GM19351 (cell line): ENCODE results near the gene MTFR1L.

Experiments
- ATAC-seq: cut with Tn5 transposase; IDR thresholded peaks from one replicate; pipeline ENCODE4 v1.9.1; 2021; ENCODE audit warnings: mild to moderate bottlenecking, moderate library complexity; ENCODE audit not compliant: unreplicated experiment

Gene MTFR1L

DNA sequence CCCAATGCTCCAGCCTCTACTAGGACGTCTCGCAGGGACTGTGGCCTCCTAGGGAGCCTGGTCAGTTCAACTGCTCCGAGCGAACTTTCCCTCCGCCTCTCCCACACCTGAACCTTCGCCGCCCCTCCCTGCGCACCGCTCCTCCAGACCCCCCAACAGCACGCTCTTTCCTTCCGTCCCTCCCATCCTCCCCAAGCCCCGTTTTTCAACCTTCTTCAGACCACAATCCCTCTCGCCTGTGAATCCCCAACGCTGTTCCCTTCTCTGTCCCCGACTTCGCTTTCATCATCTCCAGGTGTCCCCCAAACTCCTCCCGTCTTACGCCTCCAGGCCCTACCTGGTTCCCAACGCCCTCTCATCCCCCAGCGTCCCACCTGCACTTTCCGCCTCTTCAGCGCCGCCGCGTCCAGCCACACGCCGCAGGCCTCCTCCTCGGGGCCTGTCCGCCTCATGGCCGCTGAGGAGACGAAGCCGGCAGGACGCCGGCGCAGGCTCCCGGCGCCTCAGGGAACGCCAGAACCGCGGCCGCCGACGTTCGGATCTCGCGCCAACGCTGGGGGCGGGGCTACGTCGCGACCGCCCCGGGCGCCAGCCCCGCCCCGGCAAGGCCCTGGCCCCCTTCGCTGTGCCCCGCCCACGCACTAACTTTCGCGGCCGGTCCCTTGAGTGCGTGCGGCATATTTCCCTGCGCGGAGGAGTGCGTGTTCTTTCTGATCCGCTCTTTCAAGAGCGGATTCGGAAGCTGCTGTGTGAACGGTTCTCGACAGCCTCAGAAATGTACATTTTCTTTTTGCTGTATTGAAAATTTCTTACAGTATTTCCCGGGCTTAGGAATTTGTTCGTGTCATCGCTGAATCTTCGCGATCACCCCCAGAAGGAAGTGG is 39.4 kb downstream of the MTFR1L start, which contains the start of gene AUNIP:
TSS of gene AUNIP (minus strand) at position 552 of the 884 bp plus-strand sequence. CDS start at position 452, 100 bp downstream.
- peak; percentile 84 for ATAC-seq

DNA sequence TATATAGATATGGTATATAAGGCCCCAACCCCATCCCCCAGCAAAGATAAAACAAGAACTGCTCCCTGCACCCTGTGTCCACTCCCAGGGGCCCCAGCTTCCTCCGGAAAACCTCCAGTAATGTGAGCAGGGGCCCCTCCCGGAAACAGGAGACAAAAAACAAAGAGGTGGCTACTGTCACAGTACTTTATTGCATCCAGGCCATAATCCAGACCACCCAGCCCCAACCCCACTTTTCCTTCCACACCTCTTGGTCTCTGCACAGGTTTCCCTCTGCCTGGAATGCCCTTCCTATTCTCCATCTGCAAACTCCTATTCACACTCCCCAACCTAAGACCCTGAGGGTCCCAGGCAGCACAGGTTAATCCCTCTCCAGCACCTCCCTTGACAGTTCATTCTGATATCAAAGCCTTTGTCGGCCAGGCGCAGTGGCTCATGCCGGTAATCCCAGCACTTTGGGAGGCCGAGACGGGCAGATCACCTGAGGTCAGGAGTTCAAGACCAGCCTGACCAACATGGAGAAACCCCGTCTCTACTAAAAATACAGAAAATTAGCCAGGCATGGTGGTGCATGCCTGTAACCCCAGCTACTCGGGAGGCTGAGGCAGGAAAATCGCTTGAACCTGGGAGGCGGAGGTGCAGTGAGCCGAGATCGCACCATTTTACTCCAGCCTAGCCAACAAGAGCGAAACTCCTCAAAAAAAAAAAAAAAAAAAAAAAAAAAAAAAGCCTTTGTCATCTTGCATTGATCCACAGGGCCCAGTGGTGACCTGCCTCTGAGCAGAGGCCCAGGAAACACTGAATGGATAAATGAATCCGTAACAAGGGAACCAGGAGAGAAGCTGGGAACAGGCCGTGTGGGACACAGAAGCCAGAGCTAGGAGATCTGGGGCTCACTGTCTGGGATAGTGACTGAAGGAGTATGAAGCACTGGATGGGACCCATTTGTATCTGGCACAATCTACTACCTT is 41.8 kb downstream of the MTFR1L start:
- no peak for ATAC-seq

DNA sequence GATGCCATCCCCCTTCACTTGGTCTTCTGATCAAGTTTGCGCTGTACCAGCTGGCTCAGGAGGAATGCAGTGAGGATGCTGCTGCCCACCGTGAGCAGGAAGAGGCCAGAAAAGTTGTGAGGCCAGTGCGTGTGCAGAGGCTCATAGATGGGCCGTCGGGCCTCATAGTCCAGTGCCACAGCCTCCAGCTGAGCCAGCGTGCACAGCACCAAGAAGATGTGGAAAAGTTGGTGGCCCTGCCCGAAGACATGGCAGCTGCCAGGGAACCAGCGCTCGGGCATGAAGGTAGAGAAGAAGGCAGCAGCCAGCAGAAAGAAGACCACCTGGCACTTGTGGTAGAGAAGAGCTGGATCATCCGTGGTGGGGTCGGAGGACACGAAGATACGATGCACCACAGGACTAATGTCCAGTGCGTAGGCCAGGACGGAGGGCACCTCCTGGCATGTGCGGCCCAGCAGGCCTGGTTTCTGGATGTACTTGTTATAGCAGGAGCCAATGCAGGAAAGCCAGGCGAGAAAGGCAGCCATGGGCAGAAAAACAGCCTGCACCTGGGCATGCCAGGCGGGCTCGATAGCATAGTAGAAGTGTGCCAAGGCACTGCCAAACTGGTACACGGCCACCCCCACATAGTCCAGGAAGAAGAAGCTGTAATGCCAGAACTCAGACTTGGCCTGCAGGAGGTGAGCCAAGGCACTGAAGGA is 43.2 kb downstream of the MTFR1L start:
- no peak for ATAC-seq

DNA sequence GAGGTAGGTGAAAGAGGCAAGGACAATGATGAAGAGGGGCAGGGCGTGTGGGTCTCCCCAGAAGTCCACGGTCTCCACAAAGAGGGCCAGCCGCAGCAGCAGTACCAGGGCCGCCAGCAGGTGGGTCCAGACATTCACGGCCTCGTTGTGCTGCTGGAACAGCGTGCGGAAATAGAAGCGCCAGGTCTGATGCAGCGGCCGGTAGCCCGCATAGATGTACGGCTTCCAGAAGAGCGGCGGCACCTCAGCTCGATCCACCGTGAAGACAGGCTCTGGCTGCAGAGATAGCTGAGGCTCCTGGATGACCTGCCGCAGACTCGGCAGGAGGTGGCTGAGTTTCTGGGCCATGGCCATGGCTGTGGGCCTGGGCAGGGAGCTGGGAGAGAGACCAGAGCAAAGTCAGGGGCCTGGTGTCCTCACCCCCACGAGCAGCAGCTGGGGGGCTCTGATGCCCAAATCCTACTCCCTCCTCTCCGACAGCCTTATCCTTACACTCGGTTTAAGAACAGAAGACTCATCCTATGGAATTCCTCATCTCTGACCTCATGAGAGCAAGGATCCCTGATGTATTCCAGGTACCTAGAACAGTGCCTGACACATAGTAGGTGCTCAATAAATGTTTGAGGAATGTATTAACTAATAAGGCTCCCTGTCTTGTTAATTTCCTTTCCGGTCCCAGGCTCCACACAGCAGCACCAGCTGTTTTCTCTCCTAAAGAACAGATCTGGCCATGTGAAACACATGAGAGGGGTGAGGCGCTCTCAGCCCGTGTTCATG is 43.9 kb downstream of the MTFR1L start:
- ATAC-seq = no peak

DNA sequence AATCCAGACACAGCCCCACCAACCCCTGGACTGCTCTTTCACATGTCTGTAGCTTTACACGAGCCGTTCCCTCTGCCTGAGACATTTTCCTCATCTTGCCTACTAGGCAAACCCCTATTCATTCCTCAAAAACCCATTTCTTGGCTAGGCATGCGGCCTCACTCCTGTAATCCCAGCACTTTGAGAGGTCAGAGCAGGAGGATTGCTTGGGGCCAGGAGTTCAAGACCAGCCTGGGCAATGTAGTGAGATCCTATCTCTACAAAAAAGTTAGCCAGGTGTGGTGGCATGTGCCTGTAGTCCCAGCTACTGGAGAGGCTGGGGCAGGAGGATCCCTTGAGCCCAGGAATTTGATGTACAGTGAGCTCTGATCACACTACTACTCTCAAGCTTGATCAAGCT is 44.7 kb downstream of the MTFR1L start:
- no peak for ATAC-seq

DNA sequence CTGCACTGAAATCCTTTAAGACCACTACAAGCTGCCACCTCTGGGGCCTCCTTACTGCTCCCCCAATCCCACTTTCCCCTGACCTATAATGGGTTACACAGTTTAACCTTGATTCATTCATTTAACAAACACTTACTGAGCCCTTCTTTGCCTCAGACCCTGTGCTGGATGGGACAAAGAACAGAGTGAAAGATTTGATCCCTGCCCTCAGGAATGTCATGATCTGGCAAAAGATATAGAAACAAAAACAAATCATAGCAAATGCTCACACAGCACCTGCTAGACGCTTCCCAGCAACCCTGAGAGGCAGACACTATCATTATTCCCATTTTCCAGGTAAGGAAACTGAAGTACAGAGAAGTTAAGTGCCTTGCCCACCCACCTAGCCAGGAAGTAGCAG is 46.5 kb downstream of the MTFR1L start:
- no peak for ATAC-seq

DNA sequence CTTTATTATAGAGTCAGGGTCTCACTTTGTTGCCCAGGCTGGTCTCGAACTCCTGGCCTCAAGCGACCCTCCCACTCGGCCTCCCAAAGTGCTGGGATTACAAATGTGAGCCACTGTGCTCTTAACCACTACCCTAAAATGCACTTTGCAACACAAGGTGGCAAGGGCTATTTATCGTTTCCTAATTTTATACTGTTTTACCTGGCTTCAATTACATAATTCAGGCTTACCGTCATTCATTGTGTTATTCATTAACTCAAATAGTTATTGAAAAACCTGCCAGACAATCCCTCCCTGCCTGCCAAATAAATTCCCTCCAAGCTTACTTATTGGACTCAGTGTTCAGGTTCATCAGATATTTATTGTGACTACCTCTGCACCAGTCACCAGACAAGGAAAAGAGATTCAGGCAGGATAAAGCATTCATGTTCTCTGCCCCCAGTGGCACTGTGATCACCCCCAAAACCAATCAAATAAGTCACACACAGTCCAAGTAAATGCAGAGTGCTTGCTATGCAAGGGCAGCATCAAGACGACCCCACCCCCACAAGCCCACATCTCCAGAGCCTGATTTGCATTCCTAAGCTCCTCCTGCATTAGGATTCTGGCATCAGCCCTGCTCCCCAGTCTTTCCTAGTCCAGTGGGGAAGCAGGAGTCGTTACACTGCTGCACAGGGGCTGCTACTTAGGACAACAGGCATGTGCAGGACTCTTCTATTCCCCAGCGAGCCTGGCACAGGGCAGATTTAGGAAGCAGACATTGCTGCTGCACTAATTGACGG is 47.6 kb downstream of the MTFR1L start:
- ATAC-seq = no peak

DNA sequence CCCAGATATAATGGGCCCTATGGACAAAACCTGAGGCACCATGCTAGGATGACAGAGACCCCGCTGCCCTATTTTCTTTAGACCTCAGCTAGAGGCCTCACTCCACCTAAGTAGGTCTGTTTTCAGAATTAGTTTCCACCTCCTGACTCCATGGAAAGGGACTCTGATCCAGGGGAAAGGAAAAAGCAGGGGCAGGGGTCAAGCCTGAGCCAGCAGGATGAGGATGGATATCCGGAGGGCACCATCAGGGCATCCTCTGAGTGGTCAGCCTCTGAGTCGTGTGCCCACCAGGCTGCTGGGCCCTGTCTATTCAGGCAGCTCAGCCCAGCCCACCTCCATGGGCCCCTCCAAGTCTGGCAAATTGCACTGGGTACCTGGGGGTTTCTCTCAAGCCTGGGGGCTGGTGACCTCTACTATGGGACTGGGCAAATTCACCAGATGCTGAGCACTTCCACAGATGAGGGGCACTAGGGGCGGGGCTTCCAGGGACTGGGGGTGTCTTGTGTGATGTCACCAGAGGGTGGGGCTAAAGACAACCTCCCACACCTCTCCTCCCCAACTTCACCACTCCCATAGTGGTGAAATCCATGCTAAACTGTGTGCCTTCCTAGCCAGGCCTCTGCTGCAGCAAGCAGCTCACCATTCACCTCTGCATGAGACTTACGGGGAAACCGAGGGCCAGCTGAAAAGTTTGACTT is 50.3 kb downstream of the MTFR1L start:
- no peak for ATAC-seq

DNA sequence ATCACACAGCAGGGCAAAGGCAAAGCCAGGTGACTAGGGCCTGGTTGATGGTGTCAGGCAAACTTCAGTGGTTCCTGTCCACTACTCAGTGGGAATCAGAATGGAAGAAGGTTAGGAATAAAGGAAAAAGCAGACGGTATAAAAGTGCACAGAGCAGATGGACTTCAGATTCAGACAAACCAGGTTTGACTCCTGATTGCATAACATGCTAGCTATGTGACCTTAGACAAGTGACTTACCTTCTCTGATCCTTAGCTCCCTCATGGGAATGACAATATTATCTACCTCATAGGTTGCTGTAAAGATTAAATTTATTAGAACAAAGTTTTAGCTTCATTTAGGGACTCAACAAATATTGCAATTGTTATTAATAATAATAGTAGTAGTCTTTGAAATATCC is 50.9 kb downstream of the MTFR1L start:
- no peak for ATAC-seq

DNA sequence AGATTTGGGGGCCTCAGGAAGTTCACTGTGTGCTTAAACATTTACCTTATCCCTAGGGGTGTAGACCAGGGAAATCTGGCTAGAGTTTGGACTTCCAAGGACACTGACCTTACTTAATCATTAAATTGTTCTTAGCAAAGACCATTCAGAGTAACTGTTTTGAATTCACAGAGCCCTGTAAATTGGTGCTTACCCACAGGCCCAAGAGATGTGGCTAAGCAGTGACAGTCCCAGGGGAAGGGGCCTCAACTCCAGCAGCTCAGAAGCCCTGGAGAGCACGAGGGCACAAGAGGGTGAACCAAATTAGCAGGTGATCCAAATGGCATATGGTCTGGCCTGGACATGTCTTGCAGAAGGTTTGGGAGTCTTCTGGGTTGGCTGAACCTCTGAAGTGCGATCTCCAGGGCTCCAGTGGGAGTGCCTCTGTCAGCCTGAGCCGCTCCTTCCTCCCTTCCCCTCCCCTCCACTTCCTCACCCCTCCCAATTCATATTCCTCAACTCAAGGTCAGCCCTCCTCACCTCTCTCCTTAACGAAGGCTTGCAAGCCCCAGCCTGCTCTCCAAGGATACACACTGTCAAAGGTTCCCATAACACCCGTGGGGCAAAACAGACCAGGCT is 51.4 kb downstream of the MTFR1L start:
- no peak for ATAC-seq

DNA sequence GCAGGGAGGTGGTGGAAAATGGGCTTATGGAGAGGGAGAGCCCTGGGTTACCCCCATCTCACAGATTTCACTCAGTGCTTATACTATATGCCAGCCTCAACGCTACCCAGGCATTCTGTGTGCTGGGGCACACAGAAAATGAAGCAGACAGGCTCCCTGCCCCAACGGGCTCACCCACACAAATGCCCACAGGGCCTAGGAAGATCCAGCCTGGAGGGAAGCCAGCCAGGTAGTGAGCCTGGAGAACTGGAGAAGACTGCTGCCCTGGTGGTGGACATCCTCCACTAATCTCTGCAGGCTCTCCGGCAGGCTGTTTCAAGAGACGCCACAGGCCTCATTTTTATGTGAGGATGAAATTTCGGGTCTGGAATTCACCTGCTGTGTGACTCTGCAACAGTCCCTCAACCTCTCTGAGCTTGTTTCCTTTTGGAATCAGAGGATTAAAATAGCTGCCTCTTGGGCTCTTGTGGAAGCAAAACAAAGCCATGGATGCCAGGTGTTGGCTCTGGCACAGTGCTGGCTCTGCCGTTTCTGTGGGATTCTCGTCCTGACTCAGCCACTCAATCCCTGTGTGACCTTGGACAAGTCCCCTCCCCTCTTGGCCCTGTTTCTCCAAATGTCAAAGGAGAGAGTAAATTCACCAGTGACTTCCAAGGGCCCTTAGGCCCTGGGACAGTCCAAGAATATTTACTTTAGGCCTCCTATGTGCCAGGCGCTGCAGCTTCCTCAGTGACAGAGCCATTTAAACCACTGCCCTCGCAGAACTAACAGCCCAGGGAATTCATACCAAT is 52.1 kb downstream of the MTFR1L start:
- no peak for ATAC-seq

DNA sequence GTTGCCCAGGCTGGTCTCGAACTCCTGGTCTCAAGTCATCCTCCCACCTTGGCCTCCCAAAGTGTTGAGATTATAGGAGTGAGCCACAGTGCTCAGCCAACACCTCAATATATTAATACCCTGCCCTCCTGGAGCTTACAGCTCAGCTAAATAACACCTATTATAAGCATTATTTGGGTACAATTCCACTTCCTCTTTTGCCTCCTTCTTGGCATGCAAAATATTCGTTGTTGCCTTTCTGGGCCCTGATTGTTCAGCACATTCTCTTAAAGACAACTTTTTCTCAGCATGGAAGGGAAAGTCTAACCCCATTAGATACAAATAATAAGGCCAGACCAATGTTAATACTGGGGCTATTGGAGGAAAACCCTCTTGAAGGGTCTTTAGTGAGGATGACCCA is 53.0 kb downstream of the MTFR1L start:
- no peak for ATAC-seq

DNA sequence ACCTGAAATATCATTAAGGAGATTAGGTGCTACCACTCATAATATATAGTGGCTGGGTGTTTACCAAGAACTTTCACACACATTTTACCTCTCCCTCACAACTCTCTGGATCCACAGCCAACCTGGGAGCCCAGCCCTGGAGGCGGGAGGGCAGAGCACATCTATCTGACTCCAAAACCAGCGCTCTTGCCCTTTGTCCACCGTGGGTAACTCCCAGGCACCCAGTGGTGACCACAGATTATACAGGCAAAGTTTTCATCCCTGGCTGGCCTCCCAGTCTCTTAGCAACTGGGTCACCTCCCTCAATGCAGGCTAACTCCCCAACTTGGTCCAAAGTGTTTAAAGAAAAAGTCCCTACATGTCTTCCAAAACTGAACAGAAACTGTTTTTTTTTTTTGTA is 53.4 kb downstream of the MTFR1L start:
- no peak for ATAC-seq

DNA sequence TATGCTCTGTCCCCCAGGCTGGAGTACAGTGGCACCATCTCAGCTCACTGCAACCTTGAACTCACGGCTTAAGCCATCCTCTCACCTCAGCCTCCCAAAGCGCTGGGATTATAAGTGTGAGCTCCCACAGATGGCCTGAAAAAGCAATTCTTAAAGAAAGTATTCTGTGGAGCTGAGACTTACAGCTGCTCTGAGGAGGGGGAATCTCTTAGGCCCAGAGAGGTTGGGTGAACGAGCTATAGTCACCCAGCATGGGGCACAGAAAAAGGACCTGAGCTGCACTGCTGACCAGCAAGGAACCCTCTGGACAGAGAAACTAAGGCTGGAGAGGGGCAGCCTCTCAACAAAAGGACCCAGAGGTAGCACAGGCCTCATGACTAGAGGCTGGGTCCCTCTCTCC is 54.5 kb downstream of the MTFR1L start:
- no peak for ATAC-seq

DNA sequence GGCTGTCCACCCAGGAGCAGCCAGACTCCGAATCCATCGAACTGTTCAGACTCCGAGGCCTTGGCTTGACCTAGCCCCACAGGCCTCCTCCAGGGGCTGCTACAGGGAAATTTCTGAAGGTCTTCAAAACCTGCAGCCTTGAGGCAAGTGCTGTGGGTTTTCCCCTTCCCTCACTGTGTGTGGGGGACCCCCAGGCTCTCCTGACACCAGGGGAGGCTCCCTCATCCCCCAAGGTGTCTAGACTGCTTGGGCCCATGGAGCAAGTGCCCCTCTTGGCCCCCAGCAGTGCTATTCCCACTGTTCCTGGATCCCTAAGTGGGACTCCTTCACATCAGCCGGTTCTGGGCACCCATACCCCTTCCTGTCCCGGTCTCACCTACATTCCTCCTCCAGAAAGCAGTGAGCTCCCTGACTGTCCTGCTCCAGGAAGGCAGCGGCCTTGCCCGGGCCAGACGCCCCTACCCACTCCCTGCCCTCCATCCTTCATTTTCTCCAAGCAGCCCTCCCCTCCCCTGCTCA is 54.9 kb downstream of the MTFR1L start:
- ATAC-seq = no peak

DNA sequence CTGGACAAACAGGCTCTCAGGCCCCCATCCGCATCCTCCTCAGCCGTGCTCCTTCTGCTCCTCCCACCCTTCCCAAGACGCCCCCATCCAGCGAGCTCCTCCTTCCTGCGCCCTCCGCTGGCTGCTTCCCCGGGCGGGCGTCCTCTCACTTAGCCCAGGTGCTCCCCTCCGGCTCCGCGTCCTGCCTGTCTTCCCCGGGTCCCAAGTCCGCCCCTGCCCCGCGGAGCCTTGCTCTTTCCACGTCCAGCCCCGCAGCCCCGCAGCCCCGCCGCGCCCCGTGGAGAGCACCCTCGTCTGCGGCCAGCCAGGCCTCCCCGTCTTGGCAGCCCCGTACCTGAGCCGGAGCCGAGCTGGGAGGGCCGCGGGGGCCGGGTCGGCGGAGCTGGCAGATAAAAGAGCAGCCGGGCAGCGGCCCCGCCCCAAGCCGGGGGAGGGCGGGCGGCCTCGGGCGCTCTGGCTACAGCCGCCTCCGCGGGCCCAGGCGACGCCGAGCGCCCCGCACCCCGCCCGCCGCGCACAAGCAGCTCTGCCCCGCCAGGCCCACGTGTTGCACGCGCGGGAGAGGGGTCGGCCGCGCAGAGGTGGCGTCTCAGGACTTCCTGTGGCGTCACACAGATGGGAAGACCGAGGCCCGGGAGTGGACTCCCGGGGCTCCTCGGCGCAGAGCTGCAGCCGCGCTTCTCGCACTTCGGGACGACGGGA is 55.6 kb downstream of the MTFR1L start, which contains the start of gene PAQR7:
TSS of gene PAQR7 (minus strand) at position 555 of the 702 bp plus-strand sequence. CDS start 11,869 bp downstream, outside the sequence.
- ATAC-seq = no peak
